ENCODE results near the gene NEB.

The NEB gene

DNA sequence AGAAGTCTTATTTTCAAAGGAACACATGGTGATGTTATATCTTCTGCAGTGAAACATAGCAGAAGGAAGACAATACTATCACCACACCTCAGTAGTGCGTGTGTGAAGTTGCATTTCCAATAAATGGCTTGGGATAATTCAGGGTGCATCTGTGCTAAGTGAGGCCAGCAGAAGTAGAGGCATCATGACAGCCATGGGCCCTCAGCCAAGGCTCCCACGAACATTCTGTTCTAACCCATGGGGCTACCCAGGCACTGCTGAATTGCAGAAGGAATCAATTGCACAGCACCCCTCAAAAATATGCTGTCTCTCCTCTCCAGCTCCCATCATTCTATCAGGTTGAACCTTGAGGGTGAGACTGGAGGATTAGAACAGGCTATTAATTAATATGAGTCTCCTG, 185.1 kb downstream of the NEB start:
- no peak for DNase-seq

DNA sequence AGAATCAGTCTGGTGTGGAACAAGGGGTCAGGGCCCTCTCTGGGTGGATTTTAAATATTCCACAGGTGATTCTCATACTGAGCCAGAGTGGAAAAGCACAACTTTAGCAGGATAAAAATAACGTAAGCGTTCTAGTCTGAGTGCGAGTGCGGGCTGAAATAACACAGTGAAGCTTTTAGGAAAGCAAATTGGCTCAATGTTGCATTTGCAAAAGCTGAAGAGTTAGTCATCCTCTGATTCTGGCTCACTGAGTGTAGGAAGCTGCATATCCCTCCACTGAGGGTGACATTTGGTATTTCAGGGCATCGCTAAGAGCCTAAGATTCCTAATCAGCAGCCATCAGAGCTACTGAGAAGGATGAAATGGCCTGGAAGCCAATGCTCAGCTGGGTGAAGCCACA, 189.8 kb downstream of the NEB start:
- DNase-seq: no peak

DNA sequence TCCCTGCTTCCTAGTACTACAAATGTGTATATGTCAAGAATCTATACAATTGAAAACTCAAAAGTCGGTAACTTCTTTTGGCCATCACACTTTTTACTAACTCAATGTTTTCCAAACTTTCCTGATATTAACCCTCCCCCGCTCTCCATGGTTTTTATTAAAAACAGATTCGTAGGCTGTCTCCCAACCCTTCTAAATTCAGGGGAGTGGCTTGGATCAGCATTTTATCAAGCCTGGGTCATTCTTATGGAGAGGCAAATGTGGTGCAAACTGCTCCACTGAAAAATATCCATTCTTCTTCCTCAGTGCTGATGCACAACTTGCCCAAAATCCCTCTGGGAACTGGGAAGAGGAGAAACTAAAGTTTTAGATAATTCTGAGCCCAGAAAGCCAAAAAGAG, 190.4 kb downstream of the NEB start:
- DNase-seq: no peak

DNA sequence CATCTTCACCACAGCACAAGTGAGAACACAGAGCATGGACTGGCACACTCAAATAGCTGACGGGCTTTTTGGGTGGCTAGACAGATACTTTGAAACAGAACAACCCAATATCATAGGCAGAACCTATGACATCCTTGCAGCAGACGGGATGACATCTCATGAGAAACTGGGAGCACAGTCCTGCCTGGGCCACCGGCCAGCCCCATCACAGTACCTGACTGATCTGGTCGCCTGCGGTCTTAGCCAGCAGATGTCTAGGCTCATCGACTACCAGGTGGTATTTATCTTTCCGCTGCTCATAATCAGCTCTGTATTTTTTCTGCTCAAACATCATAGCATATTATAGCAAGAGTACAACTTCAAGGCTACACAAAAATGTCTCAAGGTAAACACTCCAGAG, 200.3 kb downstream of the NEB start:
- no peak for DNase-seq

DNA sequence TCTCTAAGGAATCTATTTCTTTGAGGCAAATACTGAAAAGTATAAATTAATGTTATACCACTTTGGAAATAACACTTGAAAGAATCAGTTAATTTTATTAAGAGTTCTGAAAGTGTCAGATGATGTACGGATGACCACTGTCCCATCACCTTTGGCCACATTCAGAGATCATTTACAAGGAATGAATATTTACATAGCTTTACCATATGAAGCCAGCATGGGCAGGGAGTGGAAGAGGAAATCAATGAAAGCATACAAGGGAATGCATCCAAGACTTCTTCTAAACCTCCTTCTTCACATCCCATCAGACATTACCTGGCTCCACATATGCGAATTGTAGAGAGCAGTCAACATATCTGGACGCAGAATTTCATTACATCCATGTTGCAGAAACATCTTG, 201.1 kb downstream of the NEB start:
- DNase-seq: no peak

DNA sequence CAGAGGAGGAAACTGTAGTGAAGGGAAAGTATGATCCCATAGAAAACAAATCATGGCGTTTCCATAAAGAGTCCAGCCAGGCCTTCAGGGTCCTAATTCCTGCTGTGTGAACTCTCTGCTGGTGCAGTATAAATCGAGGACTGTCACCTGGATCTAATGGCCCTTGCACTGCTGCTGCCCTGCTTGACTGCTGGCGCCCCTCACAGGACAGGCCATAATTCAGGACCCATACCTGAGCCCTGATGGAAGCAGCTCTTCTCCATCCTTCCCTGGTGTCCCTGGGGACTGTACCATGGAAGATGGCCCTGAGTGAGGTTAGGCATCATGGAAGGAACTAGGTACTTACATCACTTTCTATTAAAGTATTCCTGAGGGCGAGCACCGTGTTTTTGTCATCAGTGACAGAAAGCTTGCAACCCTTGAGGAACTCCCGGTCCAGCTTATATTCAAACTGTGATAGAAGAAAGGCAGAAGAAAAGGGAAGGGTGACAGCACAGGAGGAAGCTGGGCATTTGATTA, 207.6 kb downstream of the NEB start:
- DNase-seq: no peak

DNA sequence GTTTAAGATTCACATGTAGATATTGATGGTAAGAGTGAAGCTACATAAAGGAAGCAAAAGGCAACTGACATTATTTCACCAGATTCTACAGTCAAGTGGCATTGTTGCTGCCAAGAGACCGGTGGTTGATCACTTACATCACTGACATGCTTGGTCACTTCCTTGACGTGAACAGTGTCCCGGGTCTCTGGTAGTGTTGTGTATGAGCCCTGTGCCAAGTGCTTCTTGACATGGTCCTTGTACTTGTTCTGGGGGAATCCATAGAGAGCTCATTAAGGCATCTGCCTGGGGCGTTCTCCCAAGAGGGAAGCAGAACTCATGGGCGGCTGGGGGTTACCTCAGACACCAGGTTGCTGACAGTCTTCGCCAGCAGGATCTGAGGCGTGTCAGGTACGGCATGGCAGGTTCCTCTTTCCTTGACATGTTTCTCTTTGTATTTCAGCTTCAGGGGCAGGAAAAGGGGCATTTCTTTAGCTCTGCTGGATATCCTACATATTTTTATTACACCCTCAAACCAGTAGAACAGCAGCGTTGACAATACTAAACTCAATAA, 208.4 kb downstream of the NEB start:
- no peak for DNase-seq

DNA sequence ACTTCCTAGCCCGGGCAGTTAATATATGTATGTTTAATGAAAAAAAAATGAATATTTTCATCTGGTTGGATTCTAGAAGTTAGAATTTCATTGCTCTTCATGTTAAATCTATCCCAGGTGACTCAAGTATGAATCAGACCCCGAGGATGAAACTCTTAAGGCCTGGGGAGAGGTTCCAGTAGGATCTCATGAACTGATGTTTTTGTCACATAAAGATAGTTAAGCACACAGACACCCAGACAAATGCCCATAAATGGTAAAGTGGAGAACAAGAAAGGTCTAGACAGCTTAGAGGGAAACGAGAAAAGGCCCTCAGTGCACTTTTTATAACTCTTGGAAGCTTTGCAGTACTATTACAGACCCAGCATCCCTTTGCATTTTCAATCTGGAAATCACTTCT, 210.4 kb downstream of the NEB start:
- no peak for DNase-seq

DNA sequence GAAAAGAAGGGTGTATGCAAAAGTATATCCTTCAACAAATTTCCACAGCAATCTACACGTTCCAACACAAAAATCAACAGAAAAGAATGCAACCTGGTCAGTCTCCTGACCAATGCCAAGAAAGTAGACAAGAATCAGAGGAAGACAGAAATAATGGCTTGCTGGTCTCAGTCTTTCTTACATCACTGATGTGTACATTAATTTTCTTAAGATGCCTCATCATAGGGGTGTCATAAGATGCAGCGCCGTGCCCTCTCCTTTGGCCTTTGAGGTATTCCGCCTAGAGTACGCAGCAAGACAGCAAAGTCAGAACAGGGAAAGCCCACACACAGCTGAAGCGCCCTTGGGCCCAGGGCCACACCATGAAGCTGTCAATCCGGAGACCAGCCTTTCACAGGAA, 211.7 kb downstream of the NEB start:
- no peak for DNase-seq

DNA sequence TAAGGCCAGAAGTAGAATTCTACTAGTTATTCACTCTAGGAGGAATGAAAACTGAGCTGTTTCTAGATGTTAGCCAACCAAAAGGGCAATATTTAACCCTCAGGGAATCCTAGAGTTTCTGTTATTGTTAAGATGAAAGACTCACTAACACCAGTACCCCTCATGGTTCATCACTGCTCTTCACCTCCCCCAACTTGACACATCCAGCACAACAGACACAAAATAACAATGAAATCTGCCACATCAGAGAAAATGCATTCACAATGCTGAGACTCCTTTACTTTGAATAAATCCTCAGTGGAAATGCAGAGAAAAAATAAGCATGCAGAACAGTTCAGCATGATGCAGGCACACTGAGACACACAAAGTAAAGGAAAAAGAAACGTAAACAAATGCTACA, 213.3 kb downstream of the NEB start:
- DNase-seq: no peak

DNA sequence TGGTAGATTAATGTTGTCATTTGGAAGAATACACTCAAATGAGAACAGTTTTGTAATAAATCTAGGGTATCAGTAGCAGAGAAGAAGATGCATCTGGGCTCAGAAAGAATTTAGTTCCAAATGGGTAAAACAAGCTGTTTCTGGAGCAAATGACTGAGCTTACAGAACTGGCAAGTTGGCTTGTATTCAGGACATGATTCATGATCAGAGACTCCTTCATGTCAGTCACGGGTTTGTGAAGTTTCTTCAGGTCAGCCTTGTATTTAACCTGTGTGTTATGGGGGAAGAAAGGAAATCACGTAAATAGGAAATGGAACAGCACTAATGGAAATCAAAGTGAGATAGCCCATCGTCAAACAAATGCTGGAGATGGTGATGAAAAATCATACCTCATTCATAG, 215.5 kb downstream of the NEB start:
- DNase-seq: no peak

DNA sequence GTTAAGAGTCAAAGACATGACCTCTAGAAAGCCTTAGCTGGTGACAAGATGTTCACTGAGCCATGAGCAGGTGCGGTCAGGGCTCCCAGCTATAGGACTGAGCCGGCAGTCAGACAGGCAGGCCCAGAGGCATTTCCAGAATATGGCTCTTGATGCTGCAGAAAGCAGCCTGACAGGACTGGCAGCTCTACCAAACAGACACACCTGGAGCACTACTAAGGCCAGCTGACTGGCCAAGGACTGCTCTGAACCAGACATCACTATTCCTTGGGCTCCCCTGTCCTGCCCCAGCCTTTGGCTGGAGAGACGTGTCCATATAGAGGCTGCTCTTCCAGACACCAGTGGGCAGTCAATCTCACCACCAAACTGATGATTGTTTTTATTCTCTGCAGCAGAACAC, 225.8 kb downstream of the NEB start:
- no peak for DNase-seq

DNA sequence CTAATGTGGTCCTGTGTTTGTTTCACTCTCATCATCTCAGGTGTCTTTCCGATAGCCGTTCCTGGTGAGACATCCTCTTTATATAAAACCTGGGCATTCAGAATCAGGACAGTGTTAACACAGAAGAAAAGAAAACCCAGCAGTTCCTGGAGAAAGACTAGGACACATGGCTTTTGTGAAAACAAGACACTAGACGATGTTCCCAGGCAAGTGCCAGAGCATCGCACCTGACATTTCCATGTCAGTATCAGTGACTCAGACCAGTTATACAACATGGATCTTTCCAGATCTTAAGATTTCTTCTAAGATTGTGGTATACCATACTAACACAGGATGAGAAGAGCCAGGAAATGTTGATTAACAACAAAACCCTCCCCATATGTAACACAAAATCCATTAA, 228.1 kb downstream of the NEB start:
- DNase-seq: no peak

DNA sequence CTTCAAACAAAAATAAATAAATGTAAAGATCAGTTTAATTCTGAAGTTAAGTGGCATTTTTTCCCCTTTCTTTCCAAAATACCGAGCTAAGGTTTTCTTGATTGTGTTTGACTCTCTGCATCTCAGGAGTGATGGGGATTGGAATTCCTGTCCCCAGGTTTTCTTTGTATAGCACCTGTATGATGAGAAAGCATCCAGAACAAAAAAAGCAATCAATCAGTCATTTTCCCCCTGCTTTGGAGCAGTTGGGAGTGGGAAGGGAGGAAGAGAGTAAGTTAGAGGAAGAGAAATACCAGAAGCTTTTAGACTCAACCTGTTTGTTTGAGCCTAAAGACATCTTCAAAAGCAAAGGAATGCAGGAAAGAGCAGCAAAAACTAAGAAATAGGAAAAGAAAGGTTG, 236.1 kb downstream of the NEB start:
- no peak for DNase-seq

DNA sequence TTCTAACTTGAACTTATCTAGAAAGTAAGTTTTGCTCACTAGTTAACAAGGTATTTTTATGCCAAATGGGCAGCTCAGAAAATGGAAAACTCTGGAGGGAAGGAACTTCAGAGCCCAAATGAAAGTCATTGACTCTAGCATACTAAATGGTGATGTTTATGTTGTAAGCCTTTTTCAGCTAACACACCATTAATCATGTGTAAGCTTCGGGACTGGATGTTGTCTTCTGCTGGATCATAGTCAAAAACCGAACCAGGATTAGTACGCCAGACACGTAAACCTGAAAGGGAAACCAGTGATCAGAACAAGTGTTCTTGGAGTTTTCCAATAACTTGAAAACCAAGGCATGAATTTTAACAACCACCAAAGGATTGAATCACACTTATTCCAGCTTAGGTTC, 242.8 kb downstream of the NEB start:
- no peak for DNase-seq

DNA sequence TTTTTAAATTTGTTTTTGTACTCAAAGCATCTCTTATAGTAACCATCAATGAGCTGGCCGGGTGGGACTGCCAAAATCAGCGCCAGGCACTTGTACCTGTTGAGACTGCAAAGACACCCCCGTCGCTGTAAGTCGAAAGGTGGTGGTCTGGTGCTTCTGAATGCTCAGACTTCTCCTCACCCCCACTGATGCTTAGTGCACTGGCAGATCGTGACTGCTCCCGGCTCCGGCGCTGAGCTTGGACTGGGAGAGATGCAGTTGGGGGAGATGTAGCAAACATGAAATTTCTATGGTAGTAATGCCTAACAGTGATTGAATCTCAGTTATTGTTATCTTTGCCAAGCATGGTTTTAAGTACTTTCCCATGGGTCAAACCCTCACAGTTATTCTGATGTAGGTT, 244.0 kb downstream of the NEB start:
- DNase-seq: no peak

DNA sequence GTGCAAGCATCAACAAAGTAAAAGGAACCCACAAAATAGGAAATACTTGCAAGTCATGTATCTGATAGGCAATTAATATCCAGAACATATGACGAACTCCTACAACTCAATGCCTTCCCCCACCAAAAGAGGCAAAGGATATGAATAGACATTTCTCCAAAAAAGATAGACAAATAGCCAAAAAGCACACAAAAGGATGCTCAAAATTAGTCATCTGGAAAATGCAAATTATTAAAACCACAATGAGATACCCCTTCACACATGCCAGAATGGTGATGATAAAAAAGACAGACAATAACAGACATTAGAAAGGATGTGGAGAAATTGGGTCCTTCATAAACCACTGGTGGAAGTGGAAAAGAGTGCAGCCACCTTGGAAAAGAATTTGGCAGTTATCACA, 248.2 kb downstream of the NEB start:
- no peak for DNase-seq

DNA sequence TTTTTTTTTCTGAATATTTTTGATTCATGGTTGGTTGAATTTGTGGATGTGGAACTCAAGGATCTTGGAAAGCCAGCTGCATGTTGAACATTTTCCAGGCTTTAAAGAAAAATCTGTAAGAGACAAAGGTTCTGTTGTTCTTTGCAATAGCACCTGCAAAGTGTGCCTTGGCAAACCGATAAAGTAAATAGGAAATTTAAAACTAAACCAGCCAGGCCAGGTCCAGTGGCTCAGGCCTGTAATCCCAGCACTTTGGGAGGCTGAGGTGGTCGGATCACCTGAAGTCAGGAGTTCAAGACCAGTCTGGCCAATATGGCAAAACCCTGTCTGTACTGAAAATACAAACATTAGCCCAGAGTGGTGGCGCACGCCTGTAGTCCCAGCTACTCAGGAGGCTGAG, 250.2 kb downstream of the NEB start:
- DNase-seq: no peak

DNA sequence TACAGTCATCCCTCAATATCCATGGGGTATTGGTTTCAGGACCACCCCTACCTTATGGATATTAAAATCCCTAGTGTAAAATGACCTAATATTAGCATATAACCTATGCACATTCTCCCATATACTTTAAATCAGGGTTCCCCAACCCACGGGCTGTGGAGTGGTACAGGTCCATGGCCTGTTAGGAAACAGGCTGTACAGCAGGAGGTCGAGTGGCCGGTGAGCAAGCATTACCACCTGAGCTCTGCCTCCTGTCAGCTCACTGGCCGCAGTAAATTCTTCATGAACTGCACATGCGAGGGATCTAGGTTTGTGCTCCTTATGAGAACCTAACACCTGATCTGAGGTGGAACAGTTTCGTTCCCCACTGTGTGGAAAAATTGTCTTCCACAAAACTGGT, 250.7 kb downstream of the NEB start:
- no peak for DNase-seq

DNA sequence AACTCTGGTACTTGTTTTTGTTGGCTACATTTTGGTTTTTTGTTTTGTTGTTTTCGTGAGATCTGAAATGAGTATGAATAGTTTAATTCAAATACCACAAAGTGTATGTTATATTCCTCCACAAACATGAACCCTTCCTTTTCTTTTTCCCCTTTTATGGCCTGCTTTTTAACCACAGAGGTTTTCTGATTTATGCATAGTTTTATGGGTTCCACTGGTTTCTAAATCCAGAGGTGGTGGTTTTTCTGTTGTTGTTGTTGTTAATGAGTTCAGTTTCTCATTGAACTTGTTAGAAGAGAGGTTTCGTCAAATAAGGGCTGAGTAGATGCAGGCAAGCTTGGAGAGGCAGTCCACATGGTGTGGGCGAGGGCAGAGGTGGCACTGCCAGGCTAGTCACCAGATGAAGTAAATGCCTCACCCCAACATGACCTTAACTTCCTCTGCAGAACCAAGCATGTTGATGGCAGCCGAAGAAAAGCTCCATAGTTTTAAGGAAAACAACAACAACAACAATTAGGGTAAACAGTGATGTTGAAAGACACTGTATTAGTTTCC, 252.0 kb downstream of the NEB start:
- DNase-seq: no peak

DNA sequence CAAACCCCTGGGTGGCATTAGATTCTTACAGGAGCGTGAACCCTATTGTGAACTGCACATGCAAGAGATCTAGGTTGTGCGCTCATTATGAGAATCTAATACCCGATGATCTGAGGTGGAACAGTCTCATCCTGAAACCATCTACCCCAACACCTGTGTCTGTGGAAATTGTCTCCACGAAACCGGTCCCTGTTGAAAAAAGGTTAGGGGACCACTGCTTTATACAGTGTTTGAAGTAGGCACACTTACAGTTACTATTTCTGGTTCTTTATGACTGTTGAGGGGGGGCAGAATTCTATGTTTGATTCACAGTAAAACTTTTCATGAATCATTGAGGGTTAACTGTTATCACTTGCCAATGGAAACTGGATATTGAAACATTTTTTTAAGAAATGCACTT, 252.5 kb downstream of the NEB start:
- DNase-seq: no peak

DNA sequence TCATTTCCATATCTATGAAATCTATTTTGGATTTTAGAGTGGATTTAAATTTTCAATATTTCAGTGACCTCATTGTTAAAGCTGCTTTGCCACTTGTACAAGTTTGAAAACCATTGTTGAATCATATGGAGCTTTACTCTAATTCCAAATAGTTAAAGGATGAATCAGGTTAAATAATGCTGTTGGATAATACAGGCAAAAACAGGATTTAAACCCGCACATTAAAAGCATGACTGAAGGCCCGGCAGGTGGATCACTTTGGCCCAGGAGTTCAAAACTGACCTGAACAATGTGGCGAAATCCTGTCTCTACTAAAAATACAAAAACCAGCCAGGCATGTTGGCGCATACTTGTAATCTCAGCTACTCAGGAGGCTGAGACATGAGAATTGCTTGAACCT, 256.3 kb downstream of the NEB start:
- no peak for DNase-seq

DNA sequence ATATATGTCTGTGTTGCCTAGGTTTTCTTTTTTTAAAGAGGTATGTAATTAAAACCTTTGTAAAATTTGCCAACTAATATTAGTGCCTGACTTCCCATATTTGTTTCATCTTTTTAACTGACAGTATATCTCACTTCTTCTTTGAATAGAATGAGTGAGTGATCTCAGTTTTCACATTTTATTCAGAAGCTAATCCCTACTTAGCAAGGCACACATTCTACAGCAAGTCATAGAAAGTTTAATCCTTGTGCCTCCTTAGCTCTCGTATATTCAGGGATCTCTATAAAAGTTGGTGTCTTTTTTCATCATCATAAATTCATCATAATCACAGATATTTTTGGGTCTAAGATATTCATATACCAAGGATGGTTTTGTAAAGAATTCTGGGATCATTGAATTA, 258.0 kb downstream of the NEB start:
- no peak for DNase-seq

DNA sequence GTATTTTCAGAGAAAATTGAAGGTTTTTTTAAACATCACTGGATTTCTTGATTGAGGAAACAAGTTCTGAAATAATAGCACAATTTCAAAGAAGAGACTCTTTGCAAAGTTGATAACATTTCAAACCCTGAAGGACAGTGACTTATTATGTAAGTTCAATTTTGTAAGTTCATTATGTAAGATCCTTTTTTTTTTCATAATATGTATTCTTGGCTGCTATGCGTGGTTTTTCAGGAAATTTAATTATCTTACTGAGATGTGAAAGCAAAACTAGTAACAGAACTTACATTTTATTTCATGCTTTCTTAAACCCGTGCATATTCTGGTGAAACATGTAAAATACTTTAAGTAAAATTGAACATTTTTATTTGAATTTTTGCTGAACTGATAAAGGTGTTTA, 259.2 kb downstream of the NEB start:
- DNase-seq: no peak

DNA sequence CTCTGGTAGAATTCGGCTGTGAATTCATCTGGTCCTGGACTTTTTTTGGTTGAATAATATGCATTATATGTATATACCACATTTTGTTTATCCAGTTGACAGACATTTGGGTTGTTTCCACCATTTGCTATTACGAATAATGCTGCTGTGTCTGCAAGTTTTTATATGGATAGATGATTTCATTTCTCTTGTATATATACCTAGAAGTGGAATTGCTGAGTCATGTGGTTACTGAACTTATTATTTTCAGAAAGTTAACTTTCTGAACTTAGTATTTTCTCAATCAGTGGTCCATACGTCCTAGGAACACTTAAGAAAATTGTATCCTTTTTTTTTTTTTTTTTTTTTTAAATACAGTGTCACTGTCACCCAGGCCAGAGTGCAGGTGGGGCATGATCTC, 261.3 kb downstream of the NEB start:
- no peak for DNase-seq

DNA sequence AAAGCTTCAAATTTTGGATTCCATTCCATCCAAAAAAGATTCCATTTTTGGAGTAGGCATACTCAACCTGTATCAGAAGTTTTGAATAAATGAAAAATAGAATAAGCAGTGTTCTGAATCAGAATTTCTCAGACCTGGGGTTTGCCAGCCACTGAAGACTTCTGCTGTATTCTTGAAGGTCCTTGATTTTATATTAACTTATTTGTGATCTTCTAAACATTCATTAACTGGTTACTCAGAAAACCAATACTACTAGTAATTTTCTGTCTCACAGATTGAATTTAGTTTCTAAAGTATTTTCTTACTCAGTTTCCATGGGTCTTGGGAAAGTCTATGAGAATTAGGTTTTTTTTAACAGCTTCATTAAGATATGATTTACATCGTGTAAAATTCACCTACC, 263.7 kb downstream of the NEB start:
- DNase-seq: no peak
